Superior temporal gyrus (tissue), 1 donor: Measurements from ENCODE around the gene STX2.
"Not testable (repeated sequence)": the region's sequence is repeated elsewhere in the genome, so short reads cannot be mapped to it uniquely, and the experiment has no call there.

Experiments used
- DNase-seq: peaks from one replicate; pipeline ENCODE4 v3.0.0-alpha.2; 2016; ENCODE audit errors: extremely low spot score

Gene STX2

GRCh38 chr12:130799051-130799450 lies 40.0 kb downstream of the STX2 start:
- no peak for DNase-seq

DNA sequence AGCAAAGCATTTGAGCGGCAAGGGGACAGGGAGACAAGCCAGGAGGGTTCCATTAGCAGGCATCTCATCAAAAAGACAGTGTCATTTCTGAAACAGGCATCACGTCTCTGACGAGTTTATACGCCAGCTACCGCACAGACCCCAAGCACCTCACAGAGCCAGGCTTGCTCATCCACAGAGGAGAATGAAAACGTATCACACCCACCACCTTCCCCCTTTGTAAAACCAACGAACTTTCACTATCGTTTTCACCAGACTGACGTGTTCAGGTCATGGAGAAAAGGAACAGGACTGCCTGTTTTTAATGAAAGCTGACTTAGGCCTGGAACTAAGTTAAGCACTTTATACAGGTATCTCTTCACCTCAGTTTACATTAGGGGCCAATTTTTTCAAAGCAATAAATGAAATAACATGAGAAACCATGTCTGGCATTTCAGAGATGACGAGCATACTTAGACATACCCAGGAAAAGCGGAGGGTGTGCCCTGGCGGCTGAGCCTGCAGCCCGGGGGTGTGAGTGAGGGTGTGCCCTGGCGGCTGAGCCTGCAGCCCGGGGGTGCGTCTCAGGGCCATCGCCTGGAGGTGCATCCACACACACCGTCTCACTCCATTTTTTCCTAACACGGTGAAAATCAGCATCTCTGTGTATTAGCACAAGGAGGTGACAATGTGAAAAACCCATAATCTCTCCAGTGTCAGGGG lies 41.9 kb downstream of the STX2 start:
- no peak for DNase-seq

- DNase-seq, result no peak
Observed at GRCh38 chr12:130795906-130796305, 43.1 kb downstream of the STX2 start.

- DNase-seq, result no peak
Observed at GRCh38 chr12:130793554-130793849, 45.5 kb downstream of the STX2 start.

- DNase-seq, result no peak
Observed at GRCh38 chr12:130792821-130793553, 46.1 kb downstream of the STX2 start.

GRCh38 chr12:130791629-130792028 lies 47.4 kb downstream of the STX2 start:
- DNase-seq, result no peak

GRCh38 chr12:130788515-130788914 lies 50.5 kb downstream of the STX2 start:
- DNase-seq, result no peak

DNA sequence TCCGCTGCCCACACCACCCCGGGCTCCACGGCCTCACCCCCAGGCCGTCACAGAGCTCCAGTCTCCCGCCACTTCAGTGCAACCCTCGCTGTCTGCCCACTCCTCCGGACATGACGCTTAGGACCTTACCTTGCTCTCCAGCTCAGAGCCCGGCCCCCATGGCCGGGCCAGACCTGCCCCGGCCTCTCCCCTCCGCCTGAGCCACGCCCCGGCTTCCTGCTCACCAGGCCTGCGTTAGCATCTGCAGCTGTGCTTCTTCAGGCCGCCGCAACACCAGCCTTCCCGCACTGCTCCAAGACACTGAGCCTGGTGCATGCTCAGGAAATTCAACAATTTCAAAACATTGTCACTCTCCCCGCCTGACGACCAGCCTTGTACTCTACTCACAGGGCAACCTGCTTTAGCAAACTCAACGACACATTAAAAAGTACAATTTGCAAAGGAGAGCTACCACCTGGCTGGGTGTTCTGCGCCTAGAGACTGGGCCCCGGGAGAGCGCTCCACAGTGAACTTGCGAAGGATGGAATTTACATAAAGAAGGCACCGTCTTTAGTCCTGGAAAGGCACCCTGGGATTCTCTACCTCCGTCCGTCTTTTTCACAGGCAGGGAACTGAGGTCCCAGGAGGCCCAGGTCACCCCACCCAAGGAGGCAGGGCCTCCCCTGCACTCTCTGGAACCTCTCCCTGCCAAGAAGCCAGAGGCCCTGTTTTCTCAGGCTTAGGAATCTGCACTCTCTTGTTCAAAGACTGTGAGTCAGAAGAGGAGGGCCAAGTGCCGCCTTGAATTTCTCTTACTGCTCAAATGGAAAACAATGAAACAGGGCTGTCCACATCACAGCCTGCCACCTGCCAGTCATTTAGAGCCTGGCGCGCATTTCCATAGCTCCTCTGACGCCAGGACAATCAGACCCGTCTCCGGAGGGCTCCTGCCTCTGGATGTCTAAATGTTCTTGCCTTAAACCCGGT lies 51.3 kb downstream of the STX2 start:
- no peak for DNase-seq

DNA sequence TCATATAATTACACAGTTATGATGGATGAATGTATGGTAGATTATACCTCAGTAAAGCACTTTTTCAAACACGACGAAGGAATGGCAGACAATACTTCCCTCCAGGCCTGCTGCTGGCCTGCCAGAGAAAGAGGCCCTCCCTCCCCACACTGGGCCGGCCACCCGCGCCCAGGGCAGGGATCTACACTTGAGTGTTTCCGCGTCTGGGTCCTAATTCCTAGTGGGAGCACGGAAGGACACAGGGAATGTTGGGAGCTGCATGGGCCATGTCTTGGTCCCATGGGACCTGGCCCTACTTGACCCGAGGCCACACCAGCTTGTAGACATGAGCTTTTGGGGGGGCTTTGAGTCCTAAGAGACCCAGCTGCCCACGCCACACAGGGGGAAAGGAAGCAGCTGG lies 52.0 kb downstream of the STX2 start:
- DNase-seq, result no peak

DNA sequence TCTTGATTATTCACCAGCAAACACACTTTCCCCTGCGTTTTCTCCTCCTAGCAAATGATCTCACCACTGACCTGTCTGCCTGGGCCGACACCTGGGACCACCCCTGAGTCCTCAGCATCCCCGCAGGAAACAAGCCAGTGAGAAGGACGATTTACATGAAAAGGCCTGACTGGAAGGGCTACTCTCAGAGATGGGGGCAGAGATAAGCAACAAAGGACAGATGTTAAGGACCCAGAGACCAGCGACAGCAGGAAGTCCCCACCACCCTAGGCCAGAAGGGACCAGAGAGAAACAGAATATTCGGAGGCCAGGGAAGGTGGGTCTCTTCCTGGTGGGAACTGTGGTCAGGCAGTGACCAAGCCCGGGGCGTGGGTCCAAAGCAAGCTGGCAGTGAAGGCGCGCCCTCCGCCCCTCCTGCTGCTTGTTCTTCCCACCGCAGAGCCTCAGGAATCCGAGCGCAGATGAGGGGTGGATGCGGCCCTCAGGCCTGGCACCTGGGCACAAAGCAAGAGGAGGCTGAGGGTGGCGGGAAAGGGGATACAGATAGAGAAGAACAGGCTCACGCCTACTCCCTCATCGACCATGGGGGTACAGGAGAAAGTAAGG lies 55.8 kb downstream of the STX2 start:
- no peak for DNase-seq

GRCh38 chr12:130782245-130782644 lies 56.8 kb downstream of the STX2 start:
- DNase-seq, result not testable (repeated sequence)

DNA sequence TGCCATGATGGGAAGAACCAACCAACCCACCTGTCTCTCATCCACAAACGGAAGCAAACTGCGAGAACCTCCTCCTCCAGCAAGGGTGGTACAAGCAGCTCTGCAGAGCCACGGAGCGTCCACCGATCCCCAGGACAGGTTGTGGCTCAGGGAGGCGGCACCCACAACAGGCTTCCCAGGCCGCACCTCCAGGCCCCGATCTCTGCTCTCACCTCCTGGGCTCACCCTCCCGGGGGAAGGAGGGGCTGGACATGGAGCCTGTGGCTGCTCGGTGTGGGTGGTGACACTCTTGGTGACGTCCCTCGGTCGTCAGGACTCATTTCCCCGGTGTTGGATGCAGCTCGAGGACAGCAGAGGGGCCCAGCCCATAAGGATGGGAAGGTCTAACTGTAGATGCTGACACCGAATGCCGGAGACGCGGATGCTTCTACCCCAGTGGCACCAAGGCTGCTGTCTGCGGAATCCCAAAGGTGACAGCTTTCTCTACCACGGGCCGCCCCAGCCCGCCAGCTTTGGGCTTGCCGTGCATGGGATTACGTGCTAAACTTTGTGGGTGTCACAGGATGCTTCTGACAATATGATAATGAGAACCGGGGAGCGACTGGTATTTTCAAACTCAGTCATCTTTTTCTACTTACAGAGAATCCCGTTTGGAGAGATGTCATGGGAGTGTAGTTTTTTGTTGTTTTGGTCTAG lies 58.0 kb downstream of the STX2 start:
- DNase-seq, result no peak

DNA sequence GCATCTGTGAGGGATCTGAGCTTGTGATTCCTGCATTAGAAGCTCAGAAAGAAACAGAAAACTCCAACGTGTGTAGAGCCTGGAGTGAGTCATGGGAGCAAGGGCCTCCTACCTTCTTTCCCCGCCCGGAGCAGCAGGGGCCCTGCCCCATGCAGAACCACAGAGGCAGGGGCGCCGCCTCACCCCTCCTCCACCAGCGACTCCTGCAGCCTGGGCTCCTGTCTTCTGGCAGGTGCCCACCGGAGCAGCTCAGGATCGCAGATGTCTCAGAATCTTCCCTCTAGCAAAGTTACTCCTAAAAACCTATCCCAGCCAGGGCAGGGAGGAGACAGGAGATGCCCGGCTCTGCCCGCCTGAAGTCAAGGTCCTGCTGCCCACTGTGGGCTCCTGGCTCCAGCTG lies 58.7 kb downstream of the STX2 start:
- DNase-seq, result no peak

GRCh38 chr12:130778776-130779175 lies 60.3 kb downstream of the STX2 start:
- DNase-seq, result no peak

- DNase-seq, result no peak
Observed at GRCh38 chr12:130776857-130777339, 62.2 kb downstream of the STX2 start.

DNA sequence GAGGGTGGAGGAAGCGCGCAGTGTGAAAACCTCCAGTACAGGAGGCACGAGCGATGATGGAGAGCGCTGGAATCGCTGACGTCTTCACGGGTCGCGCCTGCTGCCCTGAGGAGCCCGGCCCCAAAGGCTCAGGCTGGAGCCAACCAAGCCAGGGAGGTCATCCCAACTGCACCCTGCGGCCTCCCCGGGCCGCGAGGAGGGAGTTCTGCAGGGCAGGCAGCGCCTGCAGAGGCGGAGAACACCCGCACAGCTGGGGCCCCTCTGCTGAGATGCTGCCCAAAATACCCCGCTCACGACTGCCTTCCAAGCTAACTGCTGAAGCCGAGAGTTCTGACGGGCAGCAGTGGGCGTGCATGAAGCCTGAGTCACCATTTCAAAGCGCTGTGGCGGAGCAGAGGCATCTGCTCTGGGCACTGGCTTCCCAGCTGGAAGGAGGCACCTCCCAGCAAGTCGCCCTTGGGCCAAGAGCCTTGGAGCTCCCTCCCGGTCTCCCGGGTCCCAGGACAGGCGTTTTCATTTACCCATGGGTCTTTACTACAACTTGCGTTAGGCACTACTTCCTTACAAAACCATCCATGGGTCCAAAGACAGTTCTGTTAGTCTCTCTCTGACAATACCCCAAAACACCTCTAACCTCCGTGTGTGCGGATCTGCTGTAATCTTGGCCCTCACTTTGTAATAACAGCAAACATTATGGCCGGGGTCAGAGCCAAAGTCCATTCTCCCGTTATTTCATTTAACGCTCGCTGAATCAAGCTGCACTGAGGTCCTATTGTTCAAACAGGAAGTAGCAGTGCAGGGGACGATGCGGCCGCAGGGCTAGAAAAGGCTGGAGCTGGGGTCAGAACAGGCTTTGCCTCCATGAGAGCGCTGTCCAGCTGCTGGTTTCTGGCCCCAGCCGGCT lies 62.8 kb downstream of the STX2 start:
- DNase-seq, result peak; percentile 67

DNA sequence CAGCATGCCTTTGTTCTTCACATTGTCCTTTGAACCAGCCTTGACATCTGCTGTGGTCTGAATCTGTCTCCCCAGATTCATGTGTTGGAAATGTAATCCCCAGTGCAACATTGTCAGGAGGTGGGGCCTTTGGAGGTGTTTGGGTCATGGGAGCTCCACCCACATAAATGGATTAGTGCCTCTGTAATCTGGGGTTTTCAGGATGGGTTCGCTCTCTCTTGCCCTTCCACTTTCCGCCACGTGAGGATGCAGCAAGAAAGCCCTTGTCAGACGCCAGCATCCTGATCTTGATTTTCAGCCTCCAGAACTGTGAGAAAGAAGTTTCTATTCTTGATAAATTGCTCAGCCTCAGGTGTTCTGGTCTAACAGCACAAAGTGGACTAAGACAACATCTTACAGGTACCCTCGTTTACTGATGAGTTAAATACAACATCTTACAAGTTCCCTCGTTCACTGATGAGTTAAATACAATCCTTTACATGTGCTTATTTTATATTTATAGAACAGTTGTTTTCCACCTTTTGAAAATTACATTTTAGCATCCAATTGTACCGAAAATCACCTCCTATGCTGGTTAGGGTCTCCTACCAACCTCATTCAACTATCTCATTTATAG lies 68.5 kb downstream of the STX2 start:
- DNase-seq, result no peak

- DNase-seq, result no peak
Observed at GRCh38 chr12:130768120-130768519, 70.9 kb downstream of the STX2 start.

DNA sequence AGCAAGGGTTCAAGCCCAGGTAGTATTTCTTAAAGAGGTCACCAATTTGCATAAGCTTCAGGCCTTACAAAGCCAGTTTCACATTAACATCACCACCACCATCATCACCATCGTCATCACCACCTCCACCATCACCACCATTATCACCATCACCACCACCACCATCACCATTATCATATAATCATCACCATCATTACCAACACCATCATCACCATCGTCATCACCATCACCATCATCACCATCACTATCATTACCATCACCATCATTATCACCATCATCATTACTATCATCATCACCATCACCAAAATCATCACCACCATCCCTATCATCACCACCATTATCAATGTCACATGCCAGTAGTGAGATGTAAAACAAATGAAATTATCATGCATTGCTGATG lies 72.6 kb downstream of the STX2 start:
- no peak for DNase-seq

DNA sequence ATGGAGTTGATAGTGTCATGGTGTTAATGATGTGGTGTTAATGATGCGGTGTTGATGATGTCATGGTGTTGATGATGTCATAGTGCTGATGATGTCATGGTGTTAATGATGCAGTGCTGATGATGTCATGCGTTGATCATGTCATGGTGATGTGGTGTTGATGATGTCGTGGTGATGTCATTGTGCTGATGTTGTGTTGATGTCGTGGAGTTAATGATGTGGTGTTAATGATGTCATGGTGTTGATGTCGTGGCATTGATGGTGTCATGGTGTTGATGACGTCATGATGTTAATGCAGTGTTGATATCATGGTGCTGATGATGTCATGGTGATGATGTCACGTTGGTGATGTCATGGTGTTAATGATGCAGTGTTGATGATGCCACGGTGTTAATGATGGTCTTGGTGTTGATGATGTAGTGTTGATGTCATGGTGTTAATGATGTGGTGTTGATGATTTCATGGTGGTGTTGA lies 73.8 kb downstream of the STX2 start:
- no peak for DNase-seq
